ENCODE measurements around the gene NARS2. TPM values are rescaled to one million over a fixed set of nuclear protein-coding genes. Genes with fewer than 3 reads are reported as not detected.

The NARS2 gene
- total RNA-seq, 1 donor from 2014 or later, result 24.7 TPM

DNA sequence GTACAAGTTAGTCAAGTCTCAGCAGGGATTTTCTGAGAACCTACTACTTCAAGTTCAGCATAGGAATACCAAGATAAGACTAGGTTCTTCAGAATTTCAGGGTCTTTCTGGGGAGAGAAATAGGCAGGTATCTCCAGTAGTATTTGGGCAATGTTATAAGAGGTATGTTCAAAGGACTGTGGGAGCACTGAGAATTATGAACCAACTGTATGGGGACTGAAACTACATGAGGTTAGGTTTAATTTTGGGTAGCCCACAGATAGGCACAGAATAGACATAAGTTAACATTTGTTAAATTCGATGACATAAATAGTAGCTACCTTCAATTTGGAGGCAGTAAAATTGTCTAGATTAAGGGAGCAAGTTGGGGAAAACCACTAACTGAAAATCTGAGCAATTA is 147.8 kb downstream of the NARS2 start:
- TF ChIP-seq, protein P1, sequence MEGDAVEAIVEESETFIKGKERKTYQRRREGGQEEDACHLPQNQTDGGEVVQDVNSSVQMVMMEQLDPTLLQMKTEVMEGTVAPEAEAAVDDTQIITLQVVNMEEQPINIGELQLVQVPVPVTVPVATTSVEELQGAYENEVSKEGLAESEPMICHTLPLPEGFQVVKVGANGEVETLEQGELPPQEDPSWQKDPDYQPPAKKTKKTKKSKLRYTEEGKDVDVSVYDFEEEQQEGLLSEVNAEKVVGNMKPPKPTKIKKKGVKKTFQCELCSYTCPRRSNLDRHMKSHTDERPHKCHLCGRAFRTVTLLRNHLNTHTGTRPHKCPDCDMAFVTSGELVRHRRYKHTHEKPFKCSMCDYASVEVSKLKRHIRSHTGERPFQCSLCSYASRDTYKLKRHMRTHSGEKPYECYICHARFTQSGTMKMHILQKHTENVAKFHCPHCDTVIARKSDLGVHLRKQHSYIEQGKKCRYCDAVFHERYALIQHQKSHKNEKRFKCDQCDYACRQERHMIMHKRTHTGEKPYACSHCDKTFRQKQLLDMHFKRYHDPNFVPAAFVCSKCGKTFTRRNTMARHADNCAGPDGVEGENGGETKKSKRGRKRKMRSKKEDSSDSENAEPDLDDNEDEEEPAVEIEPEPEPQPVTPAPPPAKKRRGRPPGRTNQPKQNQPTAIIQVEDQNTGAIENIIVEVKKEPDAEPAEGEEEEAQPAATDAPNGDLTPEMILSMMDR (IDR thresholded peaks at IDR 0.05; ENCODE audit: unreplicated experiment), result no peak
- H3K9me3 Mint-ChIP-seq (ENCODE audit: low read depth), result no peaks in the 10 kb centered on the region
- no peak overlapping the region for H3K27ac Mint-ChIP-seq
- DNase-seq (ENCODE audit: low spot score, unreplicated experiment), result no peak
- no peak overlapping the region for H3K4me3 Mint-ChIP-seq (ENCODE audit: low read depth)
- peaks cover 2% of the 10 kb centered on the region for H3K36me3 Mint-ChIP-seq (ENCODE audit: insufficient read depth)
- H3K27me3 Mint-ChIP-seq, result no peaks in the 10 kb centered on the region
- H3K4me1 Mint-ChIP-seq (ENCODE audit: low read depth), result peaks cover 25% of the 10 kb centered on the region

DNA sequence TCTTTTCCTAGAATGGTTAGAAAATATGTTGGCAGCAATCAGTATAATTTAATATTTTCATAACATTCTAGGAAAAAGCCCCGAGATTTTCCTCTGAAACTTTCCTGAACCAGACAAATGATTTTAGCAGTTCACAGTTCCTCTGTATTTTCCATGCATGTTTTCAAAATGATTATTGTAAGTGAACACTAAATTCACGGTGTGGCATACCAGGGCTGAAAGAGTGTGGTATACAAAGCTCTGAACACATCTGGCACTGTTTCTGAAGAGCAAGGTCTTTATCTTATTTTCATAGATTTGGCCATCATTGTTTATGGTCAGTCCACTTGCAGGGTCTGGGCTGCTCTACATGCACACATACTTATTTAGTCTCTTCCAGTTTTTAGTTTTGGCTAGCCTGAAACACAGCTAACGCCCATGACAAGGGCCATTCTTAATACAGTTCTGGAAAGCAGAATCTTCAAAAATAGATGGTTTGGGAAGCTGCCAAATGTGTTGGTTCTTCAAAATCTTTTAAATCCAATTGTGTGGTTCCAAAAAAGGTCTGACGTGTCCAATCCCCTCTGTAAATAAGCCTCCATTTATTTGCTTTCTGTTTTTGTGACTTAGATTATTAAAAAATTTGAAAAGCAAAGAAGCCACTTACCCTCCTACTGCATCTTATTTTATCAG is 149.1 kb downstream of the NARS2 start:
- H3K27ac Mint-ChIP-seq, result no peak overlapping the region
- H3K36me3 Mint-ChIP-seq (ENCODE audit: insufficient read depth), result no peaks in the 10 kb centered on the region
- TF ChIP-seq, protein P1 (IDR thresholded peaks at IDR 0.05; ENCODE audit: unreplicated experiment), result no peak
- H3K4me1 Mint-ChIP-seq (ENCODE audit: low read depth), result peaks cover 27% of the 10 kb centered on the region
- H3K4me3 Mint-ChIP-seq (ENCODE audit: low read depth), result no peak overlapping the region
- H3K9me3 Mint-ChIP-seq (ENCODE audit: low read depth), result no peaks in the 10 kb centered on the region
- no peak for DNase-seq (ENCODE audit: low spot score, unreplicated experiment)
- no peaks in the 10 kb centered on the region for H3K27me3 Mint-ChIP-seq

- Mint-ChIP-seq H3K9me3 (ENCODE audit: low read depth) (no peaks in the 10 kb centered on the region), H3K4me1 (ENCODE audit: low read depth) (peaks cover 29% of the 10 kb centered on the region), H3K36me3 (ENCODE audit: insufficient read depth) (no peaks in the 10 kb centered on the region), H3K4me3 (ENCODE audit: low read depth) (no peak overlapping the region), H3K27ac (no peak overlapping the region), H3K27me3 (no peaks in the 10 kb centered on the region)
- TF ChIP-seq, protein P1 (IDR thresholded peaks at IDR 0.05; ENCODE audit: unreplicated experiment), result no peak
- DNase-seq (ENCODE audit: low spot score, unreplicated experiment), result no peak
These were observed 150.1 kb downstream of the NARS2 start for GRCh38 chr11:78424334-78425270.

GRCh38 chr11:78423241-78423640 is 151.4 kb downstream of the NARS2 start:
- Mint-ChIP-seq H3K4me1 (ENCODE audit: low read depth) (peaks cover 31% of the 10 kb centered on the region), H3K27me3 (no peaks in the 10 kb centered on the region)

GRCh38 chr11:78420796-78421209 is 153.9 kb downstream of the NARS2 start:
- no peaks in the 10 kb centered on the region for H3K9me3 Mint-ChIP-seq (ENCODE audit: low read depth)
- TF ChIP-seq, protein P1 (IDR thresholded peaks at IDR 0.05; ENCODE audit: unreplicated experiment), result no peak
- no peaks in the 10 kb centered on the region for H3K27me3 Mint-ChIP-seq
- no peak overlapping the region for H3K27ac Mint-ChIP-seq
- H3K36me3 Mint-ChIP-seq (ENCODE audit: insufficient read depth), result no peaks in the 10 kb centered on the region
- DNase-seq (ENCODE audit: low spot score, unreplicated experiment), result no peak
- no peak overlapping the region for H3K4me3 Mint-ChIP-seq (ENCODE audit: low read depth)
- peaks cover 34% of the 10 kb centered on the region for H3K4me1 Mint-ChIP-seq (ENCODE audit: low read depth)

More at GRCh38 chr11:78423241-78423640, 151.4 kb downstream of the NARS2 start:
- H3K36me3 Mint-ChIP-seq (ENCODE audit: insufficient read depth), result no peaks in the 10 kb centered on the region
- no peak overlapping the region for H3K27ac Mint-ChIP-seq
- TF ChIP-seq, protein P1 (IDR thresholded peaks at IDR 0.05; ENCODE audit: unreplicated experiment), result no peak
- H3K9me3 Mint-ChIP-seq (ENCODE audit: low read depth), result no peaks in the 10 kb centered on the region
- H3K4me3 Mint-ChIP-seq (ENCODE audit: low read depth), result no peak overlapping the region
- no peak for DNase-seq (ENCODE audit: low spot score, unreplicated experiment)
